Right atrium auricular region (tissue), 2 donors: Measurements from ENCODE around the gene ACTRT2. TPM values are rescaled to one million over a fixed set of nuclear protein-coding genes. Genes with fewer than 3 reads are reported as not detected.

ENCODE experiments used
- DNase-seq: peaks from one replicate; pipeline ENCODE4 v3.0.0-alpha.2; 2019; ENCODE audit warnings: low spot score
- H3K27ac ChIP-seq, 2 donors: fragments of 200-600 bp; sonication (generic); 1 replicate in 1 of 2; 2 replicates in 1 of 2; pipeline ENCODE4 v1.5.1; 2016 to 2019
- H3K27me3 ChIP-seq, 2 donors: fragments of 200-600 bp; sonication (generic); one replicate each; pipeline versions ENCODE4 v1.5.1 to v1.6.0; 2017 to 2019
- H3K36me3 ChIP-seq: fragments of 200-600 bp; sonication (generic); one replicate; pipeline ENCODE4 v1.5.1; 2016
- H3K4me1 ChIP-seq, 2 donors: fragments of 200-600 bp; sonication (generic); one replicate each; pipeline versions ENCODE4 v1.5.1 to v1.6.0; 2017 to 2019
- H3K4me3 ChIP-seq, 2 donors: fragments of 200-600 bp; sonication (generic); 1 replicate in 1 of 2; 2 replicates in 1 of 2; pipeline ENCODE4 v1.5.1; 2017 to 2019; ENCODE audit warnings: mild to moderate bottlenecking in 1 of 2, moderate library complexity in 1 of 2
- H3K9me3 ChIP-seq, 2 donors: fragments of 200-600 bp; sonication (generic); one replicate each; pipeline ENCODE4 v1.5.1; 2019
- CTCF ChIP-seq, 2 donors: fragments of 200-600 bp; sonication (generic); IDR thresholded peaks; one replicate each; pipeline ENCODE4 v1.5.1; 2019; ENCODE audit warnings: antibody characterized with exemption in 2 of 2
- total RNA-seq, 2 donors: library from RNA; depleted of rRNA; stranded (reverse); fragments of >200 nt; gene quantifications; one replicate each; pipeline ENCODE4 v1.1.0, GENCODE V29; 2016

Gene ACTRT2
- total RNA-seq, 2 donors from 2014 or later = not detected

- H3K27ac ChIP-seq = no peak overlapping the region
- no peak for DNase-seq
- no peak overlapping the region for H3K4me3 ChIP-seq
- H3K9me3 ChIP-seq = peaks cover 2 to 6% of the 10 kb centered on the region in 2 donors
- H3K27me3 ChIP-seq = no peaks in the 10 kb centered on the region
- H3K36me3 ChIP-seq = no peaks in the 10 kb centered on the region
- no peak for TF ChIP-seq CTCF (IDR thresholded peaks at IDR 0.05)
- H3K4me1 ChIP-seq = no peaks in the 10 kb centered on the region
Observed at GRCh38 chr1:3003039-3003940, 18.0 kb upstream of the ACTRT2 start.

- no peaks in the 10 kb centered on the region for H3K4me1 ChIP-seq
Observed at GRCh38 chr1:3003941-3004270, 17.4 kb upstream of the ACTRT2 start.

GRCh38 chr1:3004285-3005205 lies 16.7 kb upstream of the ACTRT2 start:
- Histone ChIP-seq H3K27ac (no peak overlapping the region), H3K27me3 (no peaks in the 10 kb centered on the region), H3K4me1 (no peaks in the 10 kb centered on the region), H3K9me3 (peaks cover 4 to 6% of the 10 kb centered on the region in 2 donors), H3K4me3 (no peak overlapping the region), H3K36me3 (no peaks in the 10 kb centered on the region)
- TF ChIP-seq CTCF (IDR thresholded peaks at IDR 0.05) = no peak
- DNase-seq = no peak

More at GRCh38 chr1:3003941-3004270, 17.4 kb upstream of the ACTRT2 start:
- Histone ChIP-seq H3K4me3 (no peak overlapping the region), H3K27ac (no peak overlapping the region), H3K36me3 (no peaks in the 10 kb centered on the region), H3K9me3 (peaks cover 4 to 6% of the 10 kb centered on the region in 2 donors), H3K27me3 (no peaks in the 10 kb centered on the region)
- DNase-seq = no peak
- TF ChIP-seq CTCF (IDR thresholded peaks at IDR 0.05) = no peak

GRCh38 chr1:3005771-3006170 lies 15.5 kb upstream of the ACTRT2 start:
- H3K9me3 ChIP-seq = peaks cover 4 to 6% of the 10 kb centered on the region in 2 donors
- H3K27me3 ChIP-seq = no peaks in the 10 kb centered on the region
- H3K4me1 ChIP-seq = no peaks in the 10 kb centered on the region
- H3K4me3 ChIP-seq = no peak overlapping the region
- no peak overlapping the region for H3K27ac ChIP-seq
- no peak for DNase-seq
- no peak for TF ChIP-seq CTCF (IDR thresholded peaks at IDR 0.05)
- H3K36me3 ChIP-seq = no peaks in the 10 kb centered on the region

- DNase-seq = no peak
- no peaks in the 10 kb centered on the region for H3K27me3 ChIP-seq
- no peak overlapping the region for H3K4me3 ChIP-seq
- no peak overlapping the region for H3K27ac ChIP-seq
- peaks cover 0 to 5% of the 10 kb centered on the region in 2 donors for H3K4me1 ChIP-seq
- TF ChIP-seq CTCF (IDR thresholded peaks at IDR 0.05) = no peak
- no peaks in the 10 kb centered on the region for H3K36me3 ChIP-seq
- H3K9me3 ChIP-seq = peaks cover 4 to 6% of the 10 kb centered on the region in 2 donors
Observed at GRCh38 chr1:3007298-3008147, 13.7 kb upstream of the ACTRT2 start.
